HEK293 (cell line): ENCODE results near the gene DMBX1.

Experiments used
- CTCF ChIA-PET: fragments of 350-600 bp; formaldehyde crosslinking; extraction: SDS; loops from one replicate; lab custom pipeline; 2021; ENCODE audit warnings: antibody characterized with exemption; lab: Yijun Ruan, JAX
- POLR2A ChIA-PET: fragments of 300-600 bp; formaldehyde crosslinking; extraction: SDS; loops from one replicate; lab custom pipeline; 2020; ENCODE audit warnings: antibody characterized with exemption, inconsistent platforms; lab: Yijun Ruan, JAX
- H3K27ac ChIP-seq: fragments of 200-500 bp; sonication (Bioruptor generic); 2 replicates; pipeline ENCODE4 v1.5.1; 2014; ENCODE audit warnings: low read depth, low read length, control low read depth, inconsistent platforms; ENCODE audit errors: extremely low read depth
- H3K36me3 ChIP-seq, 2 experiments: fragments of 200-500 bp in 1 of 2; sonication (Bioruptor generic) in 1 of 2; 1 replicate in 1 of 2; 2 replicates in 1 of 2; pipeline ENCODE4 v1.5.1; 2014 to 2017; ENCODE audit warnings: inconsistent platforms in 2 of 2, low read length in 2 of 2; ENCODE audit not compliant: control insufficient read depth in 2 of 2, insufficient read depth in 1 of 2
- H3K4me1 ChIP-seq: fragments of 200-500 bp; sonication (Bioruptor generic); 2 replicates; pipeline ENCODE4 v1.5.1; 2014; ENCODE audit warnings: mild to moderate bottlenecking, low read length, inconsistent platforms; ENCODE audit not compliant: control insufficient read depth, insufficient read depth
- H3K4me3 ChIP-seq: 2 replicates; pipeline ENCODE4 v1.5.1; 2011; ENCODE audit warnings: low read depth, mild to moderate bottlenecking, control low read depth, low read length, moderate library complexity
- H3K9me3 ChIP-seq: fragments of 200-500 bp; sonication (Bioruptor generic); 2 replicates; pipeline ENCODE4 v1.5.1; 2014; ENCODE audit warnings: low read depth, low read length, inconsistent platforms; ENCODE audit not compliant: control insufficient read depth, insufficient read depth
- BCL11A ChIP-seq: fragments of 450-650 bp; formaldehyde crosslinking; IDR thresholded peaks from 2 replicates; pipeline ENCODE4 v1.5.1; 2016; ENCODE audit warnings: low read depth, missing biosample characterization, missing genetic modification characterization
- GFI1B ChIP-seq: fragments of 450-650 bp; formaldehyde crosslinking; IDR thresholded peaks from 2 replicates; pipeline ENCODE4 v1.5.1; 2016; ENCODE audit warnings: missing biosample characterization, missing genetic modification characterization
- GLI2 ChIP-seq: fragments of 450-650 bp; formaldehyde crosslinking; IDR thresholded peaks from 2 replicates; pipeline ENCODE4; 2017; ENCODE audit warnings: missing biosample characterization, missing genetic modification characterization, low read depth, borderline replicate concordance
- KLF10 ChIP-seq: fragments of 450-650 bp; IDR thresholded peaks from 2 replicates; pipeline ENCODE4 v1.5.1; 2018; ENCODE audit warnings: missing biosample characterization, mild to moderate bottlenecking, missing genetic modification characterization
- KLF17 ChIP-seq: fragments of 450-650 bp; formaldehyde crosslinking; IDR thresholded peaks from 2 replicates; pipeline ENCODE4 v1.5.1; 2016; ENCODE audit warnings: missing biosample characterization, missing genetic modification characterization
- MEIS1 ChIP-seq: sonication (generic); formaldehyde crosslinking; IDR thresholded peaks from 2 replicates; pipeline ENCODE4 v1.8.1; 2022; ENCODE audit warnings: missing genetic modification reagents, mild to moderate bottlenecking, borderline replicate concordance
- PRDM1 ChIP-seq: fragments of 450-650 bp; formaldehyde crosslinking; IDR thresholded peaks from 2 replicates; pipeline ENCODE4; 2016; ENCODE audit warnings: missing biosample characterization, missing genetic modification characterization
- SCRT1 ChIP-seq: fragments of 450-650 bp; formaldehyde crosslinking; IDR thresholded peaks from 2 replicates; pipeline ENCODE4 v1.5.1; 2016; ENCODE audit warnings: missing biosample characterization, missing genetic modification characterization, borderline replicate concordance
- YY1 ChIP-seq: fragments of 450-650 bp; formaldehyde crosslinking; IDR thresholded peaks from 2 replicates; pipeline ENCODE4 v1.5.1; 2018; ENCODE audit warnings: missing biosample characterization, missing genetic modification characterization
- YY2 ChIP-seq: fragments of 450-650 bp; formaldehyde crosslinking; IDR thresholded peaks from 2 replicates; pipeline ENCODE4 v1.5.1; 2016; ENCODE audit warnings: missing biosample characterization, missing genetic modification characterization
- ZBTB17 ChIP-seq: fragments of 450-650 bp; formaldehyde crosslinking; IDR thresholded peaks from 2 replicates; pipeline ENCODE4 v1.5.1; 2016; ENCODE audit warnings: missing biosample characterization, missing genetic modification characterization
- ZBTB21 ChIP-seq: fragments of 450-650 bp; formaldehyde crosslinking; IDR thresholded peaks from 2 replicates; pipeline ENCODE4 v1.5.1; 2017; ENCODE audit warnings: missing biosample characterization, missing genetic modification characterization
- ZFP41 ChIP-seq: fragments of 450-650 bp; formaldehyde crosslinking; IDR thresholded peaks from 2 replicates; pipeline ENCODE4 v1.5.1; 2016; ENCODE audit warnings: missing biosample characterization, missing genetic modification characterization, borderline replicate concordance
- ZNF155 ChIP-seq: fragments of 450-650 bp; formaldehyde crosslinking; IDR thresholded peaks from 2 replicates; pipeline ENCODE4 v1.5.1; 2016; ENCODE audit warnings: missing biosample characterization, missing genetic modification characterization
- ZNF157 ChIP-seq: fragments of 450-650 bp; formaldehyde crosslinking; IDR thresholded peaks from 2 replicates; pipeline ENCODE4 v1.5.1; 2016; ENCODE audit warnings: missing biosample characterization, missing genetic modification characterization
- ZNF175 ChIP-seq: fragments of 450-650 bp; formaldehyde crosslinking; IDR thresholded peaks from 2 replicates; pipeline ENCODE4 v1.5.1; 2016; ENCODE audit warnings: missing biosample characterization, missing genetic modification characterization
- ZNF239 ChIP-seq: fragments of 450-650 bp; formaldehyde crosslinking; IDR thresholded peaks from 2 replicates; pipeline ENCODE4 v1.5.1; 2016; ENCODE audit warnings: missing biosample characterization, missing genetic modification characterization
- ZNF274 ChIP-seq, 2 experiments: fragments of 200-500 bp in 1 of 2; fragments of 450-650 bp in 1 of 2; sonication (Bioruptor generic) in 1 of 2; formaldehyde crosslinking in 1 of 2; IDR thresholded peaks; 2 replicates each; pipeline versions ENCODE4 v1.5.1 to v1.6.1; 2014 to 2016; ENCODE audit warnings: borderline replicate concordance in 1 of 2, inconsistent platforms in 1 of 2, low read length in 1 of 2, missing biosample characterization in 1 of 2, missing genetic modification characterization in 1 of 2
- ZNF354C ChIP-seq: fragments of 450-650 bp; formaldehyde crosslinking; IDR thresholded peaks from 2 replicates; pipeline ENCODE4 v1.5.1; 2016; ENCODE audit warnings: missing biosample characterization, missing genetic modification characterization, low read depth, borderline replicate concordance
- ZNF37A ChIP-seq: fragments of 450-650 bp; IDR thresholded peaks from 2 replicates; pipeline ENCODE4 v1.5.1; 2018; ENCODE audit warnings: missing biosample characterization, missing genetic modification characterization
- ZNF501 ChIP-seq: fragments of 450-650 bp; formaldehyde crosslinking; IDR thresholded peaks from 2 replicates; pipeline ENCODE4 v1.5.1; 2016; ENCODE audit warnings: missing biosample characterization, missing genetic modification characterization
- ZNF548 ChIP-seq: fragments of 450-650 bp; formaldehyde crosslinking; IDR thresholded peaks from 2 replicates; pipeline ENCODE4 v1.5.1; 2016; ENCODE audit warnings: missing biosample characterization, missing genetic modification characterization
- ZNF555 ChIP-seq: fragments of 450-650 bp; formaldehyde crosslinking; conservative IDR thresholded peaks from 2 replicates; pipeline ENCODE4 v1.5.1; 2017; ENCODE audit warnings: missing biosample characterization, mild to moderate bottlenecking, missing genetic modification characterization, inconsistent platforms
- ZNF629 ChIP-seq: fragments of 450-650 bp; formaldehyde crosslinking; IDR thresholded peaks from 2 replicates; pipeline ENCODE4 v1.5.1; 2017; ENCODE audit warnings: missing biosample characterization, missing genetic modification characterization
- ZNF660 ChIP-seq: fragments of 450-650 bp; IDR thresholded peaks from 2 replicates; pipeline ENCODE4 v1.5.1; 2018; ENCODE audit warnings: missing biosample characterization, mild to moderate bottlenecking, missing genetic modification characterization
- ZNF707 ChIP-seq: fragments of 450-650 bp; formaldehyde crosslinking; IDR thresholded peaks from 2 replicates; pipeline ENCODE4 v1.5.1; 2016; ENCODE audit warnings: missing biosample characterization, missing genetic modification characterization
- ZSCAN23 ChIP-seq: fragments of 450-650 bp; formaldehyde crosslinking; IDR thresholded peaks from 2 replicates; pipeline ENCODE4 v1.5.1; 2016; ENCODE audit warnings: missing biosample characterization, missing genetic modification characterization
- ZSCAN5A ChIP-seq: fragments of 450-650 bp; formaldehyde crosslinking; IDR thresholded peaks from 2 replicates; pipeline ENCODE4 v1.5.1; 2016; ENCODE audit warnings: missing biosample characterization, missing genetic modification characterization
- TF ChIP-seq, protein P1 (sequence below): fragments of 450-650 bp; formaldehyde crosslinking; IDR thresholded peaks from 2 replicates; pipeline ENCODE4 v1.5.1; 2016; ENCODE audit warnings: missing biosample characterization, missing genetic modification characterization

Gene DMBX1

DNA sequence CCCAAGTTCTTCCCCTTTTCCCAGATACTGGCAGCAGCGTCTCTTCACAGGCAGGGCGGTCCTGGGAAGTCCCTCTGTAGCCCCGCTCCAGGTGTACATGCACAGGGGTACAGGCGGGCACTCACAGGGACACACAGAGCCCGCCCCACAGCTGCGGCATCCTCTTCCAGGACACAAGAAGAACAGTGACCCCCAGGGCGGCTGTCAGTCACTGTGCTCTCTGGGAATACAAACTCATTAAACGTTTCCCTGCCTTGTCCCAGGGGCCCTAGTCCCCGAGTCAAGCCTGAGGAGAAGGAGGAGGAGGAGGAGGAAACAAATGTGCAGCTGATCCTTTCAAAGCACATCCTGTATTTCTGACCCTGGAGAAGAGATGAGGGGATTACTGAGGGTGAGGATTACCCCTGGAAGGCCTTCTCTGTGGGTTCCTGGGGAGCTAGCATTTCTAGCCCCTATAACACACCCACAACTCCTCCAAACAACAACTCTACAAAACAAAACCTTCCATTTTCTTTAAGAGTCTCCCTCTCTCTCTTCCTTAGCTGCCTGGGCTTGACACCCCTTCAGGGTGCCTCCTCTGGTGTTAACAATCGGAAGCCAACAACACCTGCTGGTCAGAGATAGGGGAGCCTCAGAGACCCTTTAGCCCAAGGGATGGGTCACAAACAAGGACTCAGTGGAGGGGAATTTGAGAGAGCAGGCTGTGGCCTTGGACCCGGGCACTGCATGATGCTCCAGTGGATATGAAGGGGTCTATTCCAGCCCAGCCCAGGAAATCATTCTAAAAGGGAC, 28.4 kb upstream of the DMBX1 start:
- ChIA-PET CTCF (interaction anchor here (1.1 to 1.6 kb wide), 2 partner anchors 12 to 60 kb away, joined by 3 to 8 read pairs; no protein-coding TSS in a partner anchor), POLR2A (no interaction called here)
- no peaks in the 10 kb centered on the region for H3K36me3 ChIP-seq
- H3K4me3 ChIP-seq: no peak overlapping the region
- no peaks in the 10 kb centered on the region for H3K9me3 ChIP-seq
- H3K27ac ChIP-seq: no peak overlapping the region
- TF ChIP-seq ZNF239 (tag by site-specific recombination): no peak
- no peak for TF ChIP-seq ZNF548
- no peak for TF ChIP-seq ZBTB21 (tag by site-specific recombination)
- no peak for TF ChIP-seq GFI1B
- no peak for TF ChIP-seq MEIS1 (CRISPR knock-in tag)
- no peak for TF ChIP-seq ZNF175
- no peak for TF ChIP-seq ZNF157 (tag by site-specific recombination)
- no peak for TF ChIP-seq ZNF660 (tag by site-specific recombination)
- no peak for TF ChIP-seq ZNF155 (tag by site-specific recombination)
- TF ChIP-seq YY2: no peak
- no peak for TF ChIP-seq SCRT1 (tag by site-specific recombination)
- TF ChIP-seq ZNF354C: no peak
- TF ChIP-seq ZSCAN5A (tag by site-specific recombination): no peak
- no peak for TF ChIP-seq KLF10 (tag by site-specific recombination)
- TF ChIP-seq ZNF555 (tag by site-specific recombination): no peak
- no peak for TF ChIP-seq ZNF37A (tag by site-specific recombination)
- no peak for TF ChIP-seq ZFP41 (tag by site-specific recombination)
- no peak for TF ChIP-seq ZNF707
- no peak for TF ChIP-seq PRDM1 (tag by site-specific recombination)
- H3K4me1 ChIP-seq: no peaks in the 10 kb centered on the region

- Histone ChIP-seq H3K4me3 (no peak overlapping the region), H3K4me1 (no peaks in the 10 kb centered on the region), H3K36me3 (no peaks in the 10 kb centered on the region), H3K9me3 (no peaks in the 10 kb centered on the region), H3K27ac (no peak overlapping the region)
- CTCF ChIA-PET: interaction anchor here (0.7 to 1.6 kb wide), 3 partner anchors 12 to 62 kb away, joined by 3 to 8 read pairs (median 3); no protein-coding TSS in a partner anchor
- POLR2A ChIA-PET: no interaction called here
- no peak for TF ChIP-seq ZNF501 (tag by site-specific recombination)
- TF ChIP-seq ZNF274 (IDR thresholded peaks at IDR 0.05; ENCODE audit: low read length): no peak
- no peak for TF ChIP-seq ZNF274 (tag by site-specific recombination; IDR thresholded peaks at IDR 0.05; ENCODE audit: borderline replicate concordance)
- TF ChIP-seq ZNF155 (tag by site-specific recombination): no peak
- no peak for TF ChIP-seq YY1
- no peak for TF ChIP-seq ZNF707
- TF ChIP-seq ZSCAN23 (tag by site-specific recombination): no peak
- TF ChIP-seq ZNF629 (tag by site-specific recombination): no peak
- TF ChIP-seq, protein P1, sequence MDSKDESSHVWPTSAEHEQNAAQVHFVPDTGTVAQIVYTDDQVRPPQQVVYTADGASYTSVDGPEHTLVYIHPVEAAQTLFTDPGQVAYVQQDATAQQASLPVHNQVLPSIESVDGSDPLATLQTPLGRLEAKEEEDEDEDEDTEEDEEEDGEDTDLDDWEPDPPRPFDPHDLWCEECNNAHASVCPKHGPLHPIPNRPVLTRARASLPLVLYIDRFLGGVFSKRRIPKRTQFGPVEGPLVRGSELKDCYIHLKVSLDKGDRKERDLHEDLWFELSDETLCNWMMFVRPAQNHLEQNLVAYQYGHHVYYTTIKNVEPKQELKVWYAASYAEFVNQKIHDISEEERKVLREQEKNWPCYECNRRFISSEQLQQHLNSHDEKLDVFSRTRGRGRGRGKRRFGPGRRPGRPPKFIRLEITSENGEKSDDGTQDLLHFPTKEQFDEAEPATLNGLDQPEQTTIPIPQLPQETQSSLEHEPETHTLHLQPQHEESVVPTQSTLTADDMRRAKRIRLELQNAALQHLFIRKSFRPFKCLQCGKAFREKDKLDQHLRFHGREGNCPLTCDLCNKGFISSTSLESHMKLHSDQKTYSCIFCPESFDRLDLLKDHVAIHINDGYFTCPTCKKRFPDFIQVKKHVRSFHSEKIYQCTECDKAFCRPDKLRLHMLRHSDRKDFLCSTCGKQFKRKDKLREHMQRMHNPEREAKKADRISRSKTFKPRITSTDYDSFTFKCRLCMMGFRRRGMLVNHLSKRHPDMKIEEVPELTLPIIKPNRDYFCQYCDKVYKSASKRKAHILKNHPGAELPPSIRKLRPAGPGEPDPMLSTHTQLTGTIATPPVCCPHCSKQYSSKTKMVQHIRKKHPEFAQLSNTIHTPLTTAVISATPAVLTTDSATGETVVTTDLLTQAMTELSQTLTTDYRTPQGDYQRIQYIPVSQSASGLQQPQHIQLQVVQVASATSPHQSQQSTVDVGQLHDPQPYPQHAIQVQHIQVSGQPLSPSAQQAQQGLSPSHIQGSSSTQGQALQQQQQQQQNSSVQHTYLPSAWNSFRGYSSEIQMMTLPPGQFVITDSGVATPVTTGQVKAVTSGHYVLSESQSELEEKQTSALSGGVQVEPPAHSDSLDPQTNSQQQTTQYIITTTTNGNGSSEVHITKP (tag by site-specific recombination): no peak
- TF ChIP-seq ZBTB17 (tag by site-specific recombination): peak; percentile 62
- TF ChIP-seq GLI2 (tag by site-specific recombination): no peak
- no peak for TF ChIP-seq BCL11A (tag by site-specific recombination)
- TF ChIP-seq KLF17 (tag by site-specific recombination): peak; percentile 81
These were observed 27.7 kb upstream of the DMBX1 start for GRCh38 chr1:46461809-46462448.
